ENCODE measurements around the gene PTPN14. TPM values are rescaled to one million over a fixed set of nuclear protein-coding genes. Genes with fewer than 3 reads are reported as not detected.
"Not testable (repeated sequence)": the region's sequence is repeated elsewhere in the genome, so short reads cannot be mapped to it uniquely, and the experiment has no call there.

Gene PTPN14
- total RNA-seq, 4 donors from 2014 or later, result 59.4 to 118 (median 66.1) TPM

GRCh38 chr1:214510914-214511638 lies 40.3 kb downstream of the PTPN14 start:
- intact Hi-C loops (cut with DNase I; ENCODE audit: low total_unique reads), result no loop called here
- no peak for TF ChIP-seq POLR2A (IDR thresholded peaks at IDR 0.05)
- TF ChIP-seq CTCF (IDR thresholded peaks at IDR 0.05), result no peak

GRCh38 chr1:214510477-214510876 lies 40.9 kb downstream of the PTPN14 start:
- intact Hi-C loops (cut with DNase I; ENCODE audit: low total_unique reads), result no loop called here
- DNase-seq (ENCODE audit: low spot score in 2 of 2), result no peak
- TF ChIP-seq CTCF (IDR thresholded peaks at IDR 0.05) (no peak), POLR2A (IDR thresholded peaks at IDR 0.05) (no peak)
- H3K4me3 ChIP-seq (ENCODE audit: low read depth, poor library complexity, severe bottlenecking), result no peak overlapping the region

More at GRCh38 chr1:214510914-214511638, 40.3 kb downstream of the PTPN14 start:
- no peak overlapping the region for H3K4me3 ChIP-seq (ENCODE audit: low read depth, poor library complexity, severe bottlenecking)
- WGBS, 2 donors, result 87 to 91% methylated on average over 6 of the region's 6 CpGs
- DNase-seq (ENCODE audit: low spot score in 2 of 2), result no peak

- DNase-seq (ENCODE audit: low spot score in 2 of 2); H3K4me3 ChIP-seq (ENCODE audit: low read depth, poor library complexity, severe bottlenecking); intact Hi-C loops (cut with DNase I; ENCODE audit: low total_unique reads): not testable (repeated sequence)
- 95 to 98% methylated on average over 3 of the region's 3 CpGs for WGBS, 2 donors
These were observed 41.8 kb downstream of the PTPN14 start for GRCh38 chr1:214509622-214510021.

- TF ChIP-seq POLR2A (IDR thresholded peaks at IDR 0.05) (no peak), CTCF (IDR thresholded peaks at IDR 0.05) (no peak)
- intact Hi-C loops (cut with DNase I; ENCODE audit: low total_unique reads), result no loop called here
- no peak overlapping the region for H3K4me3 ChIP-seq (ENCODE audit: low read depth, poor library complexity, severe bottlenecking)
- 26 to 43% methylated on average over 2 of the region's 2 CpGs for WGBS, 2 donors
- no peak for DNase-seq (ENCODE audit: low spot score in 2 of 2)
These were observed 44.4 kb downstream of the PTPN14 start for GRCh38 chr1:214506972-214507431.

- no peak for DNase-seq (ENCODE audit: low spot score in 2 of 2)
- WGBS, 2 donors, result 94 to 97% methylated on average over 8 of the region's 8 CpGs
- no peak overlapping the region for H3K4me3 ChIP-seq (ENCODE audit: low read depth, poor library complexity, severe bottlenecking)
- TF ChIP-seq POLR2A (IDR thresholded peaks at IDR 0.05) (no peak), CTCF (IDR thresholded peaks at IDR 0.05) (no peak)
- intact Hi-C loops (cut with DNase I; ENCODE audit: low total_unique reads), result no loop called here
These were observed 46.3 kb downstream of the PTPN14 start for GRCh38 chr1:214505134-214505533.

GRCh38 chr1:214504330-214504729 lies 47.1 kb downstream of the PTPN14 start:
- DNase-seq (ENCODE audit: low spot score in 2 of 2), result no peak
- no peak overlapping the region for H3K4me3 ChIP-seq (ENCODE audit: low read depth, poor library complexity, severe bottlenecking)
- WGBS, 2 donors, result 90 to 91% methylated on average over 5 of the region's 5 CpGs
- intact Hi-C loops (cut with DNase I; ENCODE audit: low total_unique reads), result no loop called here
- no peak for TF ChIP-seq CTCF (IDR thresholded peaks at IDR 0.05)
- TF ChIP-seq POLR2A (IDR thresholded peaks at IDR 0.05), result no peak

Measured in lower leg skin (tissue), 4 donors.